NCI-H460 (cell line): Measurements from ENCODE around the gene LRRFIP2. TPM values are rescaled to one million over a fixed set of nuclear protein-coding genes. Genes with fewer than 3 reads are reported as not detected.

Experiments used
- DNase-seq: peaks from one replicate; pipeline ENCODE4 v3.0.0-alpha.2; 2016; ENCODE audit warnings: low read depth; ENCODE audit errors: extremely low read depth
- small RNA-seq, 2 experiments: library from RNA; depleted of rRNA; stranded (forward); fragments of <200 nt; gene quantifications; one replicate each; pipeline ENCODE3, GENCODE V24; 2014
- total RNA-seq: library from RNA; depleted of rRNA; stranded (reverse); fragments of >200 nt; shearing (Covaris generic); gene quantifications from 2 replicates; pipeline ENCODE4 v1.2.3, GENCODE V29; 2014; rRNA removed

The LRRFIP2 gene
- total RNA-seq, 1 experiment from 2014 or later, result 33.0 TPM

GRCh38 chr3:37031096-37031682, 143.2 kb downstream of the LRRFIP2 start:
- DNase-seq, result no peak

GRCh38 chr3:37030588-37030987, 143.8 kb downstream of the LRRFIP2 start:
- DNase-seq, result no peak

GRCh38 chr3:37029516-37030163, 144.7 kb downstream of the LRRFIP2 start:
- no peak for DNase-seq

GRCh38 chr3:37029111-37029510, 145.3 kb downstream of the LRRFIP2 start:
- no peak for DNase-seq

GRCh38 chr3:37028329-37028728, 146.1 kb downstream of the LRRFIP2 start:
- no peak for DNase-seq

- no peak for DNase-seq
Observed at GRCh38 chr3:37026851-37027250, 147.5 kb downstream of the LRRFIP2 start.

- no peak for DNase-seq
Observed at GRCh38 chr3:37025561-37026335, 148.6 kb downstream of the LRRFIP2 start.

GRCh38 chr3:37024820-37025405, 149.5 kb downstream of the LRRFIP2 start:
- DNase-seq, result no peak

- DNase-seq, result no peak
Observed at GRCh38 chr3:37024092-37024491, 150.3 kb downstream of the LRRFIP2 start.

GRCh38 chr3:37017683-37018082, 156.7 kb downstream of the LRRFIP2 start:
- DNase-seq, result no peak

GRCh38 chr3:37016903-37017302, 157.5 kb downstream of the LRRFIP2 start:
- no peak for DNase-seq

- no peak for DNase-seq
Observed at GRCh38 chr3:37015642-37016041, 158.7 kb downstream of the LRRFIP2 start.

- no peak for DNase-seq
Observed at GRCh38 chr3:37014620-37015019, 159.8 kb downstream of the LRRFIP2 start.

Small RNA genes within 50 kb of the gene (small RNA-seq; reads per million reads assigned to genes)
- 0 reads per million in 2 experiments for gene RF00019
- 0 reads per million in 2 experiments for gene RNU6-1301P

Other genes with a start within 250 kb of the LRRFIP2 start
- 1.9 and 5.3 TPM in 2 replicates for gene TRANK1, start 229.5 kb downstream of the LRRFIP2 start, total RNA-seq
- gene EPM2AIP1, start 181.5 kb downstream of the LRRFIP2 start, total RNA-seq, result 4.1 and 6.8 TPM in 2 replicates
- 45.0 and 45.3 TPM in 2 replicates for gene MLH1, start 181.1 kb downstream of the LRRFIP2 start, total RNA-seq
- gene GOLGA4, start 68.7 kb upstream of the LRRFIP2 start, total RNA-seq, result 40.1 and 46.1 TPM in 2 replicates